GM18870 (cell line): Measurements from ENCODE around the gene GNB4.

ENCODE experiments used
- ATAC-seq: cut with Tn5 transposase; IDR thresholded peaks from one replicate; pipeline ENCODE4 v1.9.1; 2021; ENCODE audit warnings: moderate library complexity; ENCODE audit not compliant: unreplicated experiment

GNB4 gene

GRCh38 chr3:179438841-179439240 lies 12.4 kb downstream of the GNB4 start:
- ATAC-seq: peak; percentile 82

GRCh38 chr3:179436517-179436916 lies 14.8 kb downstream of the GNB4 start:
- no peak for ATAC-seq

GRCh38 chr3:179432451-179432850 lies 18.8 kb downstream of the GNB4 start:
- no peak for ATAC-seq

GRCh38 chr3:179432021-179432420 lies 19.2 kb downstream of the GNB4 start:
- ATAC-seq: peak; percentile 64

GRCh38 chr3:179430277-179430870 lies 20.9 kb downstream of the GNB4 start:
- ATAC-seq: no peak

GRCh38 chr3:179428876-179429548 lies 22.3 kb downstream of the GNB4 start:
- ATAC-seq: no peak

GRCh38 chr3:179425075-179425474 lies 26.2 kb downstream of the GNB4 start:
- no peak for ATAC-seq

GRCh38 chr3:179421500-179421899 lies 29.8 kb downstream of the GNB4 start:
- no peak for ATAC-seq

- ATAC-seq: no peak
These were observed 32.7 kb downstream of the GNB4 start for GRCh38 chr3:179418610-179419009.

- ATAC-seq: no peak
These were observed 34.6 kb downstream of the GNB4 start for GRCh38 chr3:179416681-179417080.

- ATAC-seq: no peak
These were observed 35.9 kb downstream of the GNB4 start for GRCh38 chr3:179415377-179415776.

GRCh38 chr3:179414804-179415203 lies 36.5 kb downstream of the GNB4 start:
- no peak for ATAC-seq

GRCh38 chr3:179410999-179411398 lies 40.3 kb downstream of the GNB4 start:
- no peak for ATAC-seq

- no peak for ATAC-seq
These were observed 40.9 kb downstream of the GNB4 start for GRCh38 chr3:179410331-179410730.

GRCh38 chr3:179404307-179404706 lies 47.0 kb downstream of the GNB4 start:
- ATAC-seq: no peak

GRCh38 chr3:179402963-179403362 lies 48.3 kb downstream of the GNB4 start:
- ATAC-seq: no peak

GRCh38 chr3:179401561-179401960 lies 49.7 kb downstream of the GNB4 start:
- ATAC-seq: no peak

- ATAC-seq: no peak
These were observed 52.6 kb downstream of the GNB4 start for GRCh38 chr3:179398574-179399231.

GRCh38 chr3:179391906-179392305 lies 59.4 kb downstream of the GNB4 start:
- ATAC-seq: no peak

- ATAC-seq: no peak
These were observed 74.8 kb downstream of the GNB4 start for GRCh38 chr3:179376474-179376873.

- ATAC-seq: no peak
These were observed 75.9 kb downstream of the GNB4 start for GRCh38 chr3:179375091-179375999.
